T-helper 1 cell treated with Interleukin-12 subunit alpha and Interleukin-12 subunit beta and Interleukin-4 antibody, amounts not matched to agents 30 μg/mL and 1 μg/mL, for 36 hours (primary cell): ENCODE results near the gene CCZ1.
"Not testable (repeated sequence)": the region's sequence is repeated elsewhere in the genome, so short reads cannot be mapped to it uniquely, and the experiment has no call there.

Experiments used
- H3K27ac Mint-ChIP-seq: one replicate; pipeline ENCODE4 v1.8.0; 2021; ENCODE audit warnings: mild to moderate bottlenecking, mixed read lengths
- H3K27me3 Mint-ChIP-seq: one replicate; pipeline ENCODE4 v1.8.0; 2021; ENCODE audit warnings: low read depth, mixed read lengths
- H3K36me3 Mint-ChIP-seq: one replicate; pipeline ENCODE4 v1.8.0; 2021; ENCODE audit warnings: low read depth, mixed read lengths
- H3K4me1 Mint-ChIP-seq: one replicate; pipeline ENCODE4 v1.8.0; 2021; ENCODE audit warnings: low read depth, mixed read lengths
- H3K4me3 Mint-ChIP-seq: one replicate; pipeline ENCODE4 v1.8.0; 2021; ENCODE audit warnings: mild to moderate bottlenecking, moderate library complexity, mixed read lengths
- H3K9me3 Mint-ChIP-seq: one replicate; pipeline ENCODE4 v1.8.0; 2021; ENCODE audit warnings: mixed read lengths

The CCZ1 gene

DNA sequence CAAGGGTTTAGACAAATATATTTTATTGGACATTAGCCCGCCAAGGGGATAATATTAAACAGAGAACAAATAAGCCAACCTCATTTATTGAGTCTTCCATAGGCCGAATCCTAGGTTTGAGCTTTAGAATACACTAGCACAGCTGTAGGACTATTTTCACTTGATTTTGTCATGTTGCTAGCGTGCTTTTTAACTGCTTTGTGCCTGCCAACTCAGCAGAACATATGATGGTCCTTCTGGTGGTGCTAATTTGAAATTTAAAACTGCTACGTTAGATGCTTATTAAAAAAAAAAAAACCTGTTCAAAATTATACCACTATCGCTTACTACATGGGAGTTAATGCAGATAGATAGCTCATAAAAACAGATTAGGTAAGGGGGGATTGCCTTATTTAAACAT, 14.1 kb upstream of the CCZ1 start:
- H3K27ac Mint-ChIP-seq, H3K9me3 Mint-ChIP-seq, H3K4me3 Mint-ChIP-seq, H3K36me3 Mint-ChIP-seq, H3K4me1 Mint-ChIP-seq, H3K27me3 Mint-ChIP-seq: not testable (repeated sequence)

DNA sequence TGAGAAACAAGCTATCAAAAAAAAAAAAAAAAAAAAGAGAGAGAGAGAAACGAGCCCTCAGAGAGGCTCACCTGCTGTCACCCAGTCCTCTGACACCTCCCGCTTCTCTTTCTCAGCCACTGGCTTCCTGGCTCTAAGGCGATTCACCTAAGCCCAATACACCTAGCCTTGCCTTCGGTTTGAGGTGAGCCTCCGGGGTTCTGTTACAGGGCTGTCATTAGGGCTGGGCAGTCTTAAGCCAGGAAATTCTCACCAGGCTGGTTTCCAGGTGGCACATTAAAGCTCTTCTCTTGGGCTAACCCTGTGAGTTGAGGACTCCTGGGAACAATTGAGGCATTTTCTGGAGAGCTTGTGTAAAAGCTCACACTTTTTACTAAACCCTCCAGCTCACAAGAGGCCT, 10.5 kb upstream of the CCZ1 start:
- H3K36me3 Mint-ChIP-seq, H3K4me3 Mint-ChIP-seq, H3K27me3 Mint-ChIP-seq, H3K27ac Mint-ChIP-seq, H3K9me3 Mint-ChIP-seq, H3K4me1 Mint-ChIP-seq: not testable (repeated sequence)

GRCh38 chr7:5890244-5890643, 8.3 kb upstream of the CCZ1 start:
- H3K4me3 Mint-ChIP-seq, H3K4me1 Mint-ChIP-seq, H3K9me3 Mint-ChIP-seq, H3K27ac Mint-ChIP-seq, H3K36me3 Mint-ChIP-seq, H3K27me3 Mint-ChIP-seq: not testable (repeated sequence)

GRCh38 chr7:5892498-5892897, 6.0 kb upstream of the CCZ1 start:
- H3K4me3 Mint-ChIP-seq, result no peak overlapping the region
- H3K36me3 Mint-ChIP-seq, result no peaks in the 10 kb centered on the region
- no peaks in the 10 kb centered on the region for H3K27me3 Mint-ChIP-seq
- H3K27ac Mint-ChIP-seq, result no peak overlapping the region
- H3K9me3 Mint-ChIP-seq, result no peaks in the 10 kb centered on the region
- no peaks in the 10 kb centered on the region for H3K4me1 Mint-ChIP-seq

GRCh38 chr7:5897369-5897919, 1.1 kb upstream of the CCZ1 start:
- not testable (repeated sequence) for H3K27me3 Mint-ChIP-seq, H3K36me3 Mint-ChIP-seq, H3K4me1 Mint-ChIP-seq, H3K9me3 Mint-ChIP-seq
- Mint-ChIP-seq H3K4me3 (peak overlapping the region; percentile 48), H3K27ac (peak overlapping the region; percentile 63)

- H3K27me3 Mint-ChIP-seq, H3K27ac Mint-ChIP-seq, H3K4me1 Mint-ChIP-seq, H3K9me3 Mint-ChIP-seq, H3K4me3 Mint-ChIP-seq: not testable (repeated sequence)
- peaks cover 10% of the 10 kb centered on the region for H3K36me3 Mint-ChIP-seq
These were observed 4.5 kb downstream of the CCZ1 start for GRCh38 chr7:5903002-5903401.

GRCh38 chr7:5904726-5905125, 6.2 kb downstream of the CCZ1 start:
- H3K4me1 Mint-ChIP-seq, H3K9me3 Mint-ChIP-seq, H3K27ac Mint-ChIP-seq, H3K27me3 Mint-ChIP-seq, H3K4me3 Mint-ChIP-seq: not testable (repeated sequence)
- peaks cover 10% of the 10 kb centered on the region for H3K36me3 Mint-ChIP-seq

GRCh38 chr7:5908835-5909234, 10.3 kb downstream of the CCZ1 start:
- H3K4me3 Mint-ChIP-seq, H3K4me1 Mint-ChIP-seq, H3K9me3 Mint-ChIP-seq, H3K27ac Mint-ChIP-seq, H3K27me3 Mint-ChIP-seq: not testable (repeated sequence)
- H3K36me3 Mint-ChIP-seq, result peaks cover 10% of the 10 kb centered on the region

- not testable (repeated sequence) for H3K36me3 Mint-ChIP-seq, H3K9me3 Mint-ChIP-seq, H3K4me3 Mint-ChIP-seq, H3K4me1 Mint-ChIP-seq, H3K27ac Mint-ChIP-seq, H3K27me3 Mint-ChIP-seq
These were observed 18.0 kb downstream of the CCZ1 start for GRCh38 chr7:5916529-5916928.

DNA sequence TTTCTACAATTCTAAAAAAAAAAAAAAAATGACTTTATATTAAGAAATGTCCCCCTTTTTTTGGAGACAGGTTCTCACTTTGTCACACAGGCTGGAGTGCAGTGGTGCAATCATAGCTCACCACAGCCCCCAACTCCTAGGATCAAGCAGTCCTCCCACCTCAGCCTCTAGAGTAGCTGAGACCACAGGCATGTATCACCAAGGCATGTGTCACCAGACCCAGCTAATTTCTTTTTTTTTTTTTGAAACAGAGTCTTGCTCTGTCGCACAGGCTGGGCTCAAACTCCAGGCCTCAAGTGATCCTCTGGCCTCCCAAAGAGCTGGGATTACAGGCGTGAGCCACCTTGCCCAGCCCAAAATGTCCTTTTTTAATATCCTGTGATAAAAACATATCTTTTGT, 25.6 kb downstream of the CCZ1 start:
- not testable (repeated sequence) for H3K27me3 Mint-ChIP-seq, H3K27ac Mint-ChIP-seq, H3K4me1 Mint-ChIP-seq, H3K36me3 Mint-ChIP-seq, H3K9me3 Mint-ChIP-seq, H3K4me3 Mint-ChIP-seq

- not testable (repeated sequence) for H3K9me3 Mint-ChIP-seq, H3K4me3 Mint-ChIP-seq, H3K27me3 Mint-ChIP-seq, H3K27ac Mint-ChIP-seq, H3K36me3 Mint-ChIP-seq, H3K4me1 Mint-ChIP-seq
These were observed 26.1 kb downstream of the CCZ1 start for GRCh38 chr7:5924630-5925029.

DNA sequence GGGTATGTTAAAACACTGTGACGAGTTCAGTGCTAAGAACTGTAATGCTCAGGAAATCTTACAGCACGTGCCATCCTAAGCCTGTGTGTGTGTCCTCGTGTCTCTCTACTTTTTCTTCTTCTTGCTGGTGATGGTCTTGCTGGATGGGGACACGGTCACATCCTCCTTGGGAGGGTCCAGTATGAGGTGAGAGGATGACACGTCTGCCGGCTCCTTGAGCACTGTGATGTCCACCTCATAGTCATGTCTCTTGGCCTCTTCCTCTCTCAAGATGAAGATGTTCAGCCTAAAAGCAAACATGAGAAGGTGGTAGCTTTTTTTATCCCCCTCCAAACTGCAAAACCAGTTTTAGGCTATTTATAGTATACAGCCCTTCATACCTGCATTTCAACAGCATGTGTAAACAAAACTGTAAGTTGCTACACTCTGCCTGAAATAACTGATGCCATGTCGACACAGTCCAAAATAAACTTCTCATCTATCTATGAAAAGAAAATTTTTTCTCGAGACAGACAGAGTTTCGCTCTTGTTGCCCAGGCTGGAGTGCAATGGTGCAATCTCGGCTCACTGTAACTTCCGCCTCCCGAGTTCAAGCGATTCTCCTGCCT, 27.8 kb downstream of the CCZ1 start:
- not testable (repeated sequence) for H3K4me3 Mint-ChIP-seq, H3K36me3 Mint-ChIP-seq, H3K4me1 Mint-ChIP-seq, H3K27me3 Mint-ChIP-seq, H3K27ac Mint-ChIP-seq, H3K9me3 Mint-ChIP-seq

GRCh38 chr7:5930290-5930689, 31.8 kb downstream of the CCZ1 start:
- not testable (repeated sequence) for H3K9me3 Mint-ChIP-seq, H3K27me3 Mint-ChIP-seq, H3K36me3 Mint-ChIP-seq, H3K27ac Mint-ChIP-seq, H3K4me3 Mint-ChIP-seq, H3K4me1 Mint-ChIP-seq

DNA sequence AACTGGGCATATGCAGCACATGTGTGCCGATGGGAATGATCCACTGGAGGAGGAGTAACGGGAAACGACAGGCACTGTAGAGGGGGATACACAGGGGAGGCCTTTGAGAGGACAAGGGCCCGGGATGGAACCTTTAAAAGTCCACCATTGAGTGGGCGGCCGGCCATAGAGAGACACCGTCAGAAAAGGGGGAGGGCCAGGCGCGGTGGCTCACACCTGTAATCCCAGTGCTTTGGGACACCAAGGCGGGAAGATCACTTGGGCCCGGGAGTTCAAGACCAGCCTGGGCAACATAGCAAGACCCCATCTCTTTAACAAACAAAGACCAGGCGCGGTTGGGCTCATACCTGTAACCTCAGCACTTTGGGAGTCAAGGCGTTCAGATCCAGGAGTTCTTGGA, 32.7 kb downstream of the CCZ1 start:
- not testable (repeated sequence) for H3K27me3 Mint-ChIP-seq, H3K36me3 Mint-ChIP-seq, H3K9me3 Mint-ChIP-seq, H3K4me3 Mint-ChIP-seq, H3K4me1 Mint-ChIP-seq, H3K27ac Mint-ChIP-seq

DNA sequence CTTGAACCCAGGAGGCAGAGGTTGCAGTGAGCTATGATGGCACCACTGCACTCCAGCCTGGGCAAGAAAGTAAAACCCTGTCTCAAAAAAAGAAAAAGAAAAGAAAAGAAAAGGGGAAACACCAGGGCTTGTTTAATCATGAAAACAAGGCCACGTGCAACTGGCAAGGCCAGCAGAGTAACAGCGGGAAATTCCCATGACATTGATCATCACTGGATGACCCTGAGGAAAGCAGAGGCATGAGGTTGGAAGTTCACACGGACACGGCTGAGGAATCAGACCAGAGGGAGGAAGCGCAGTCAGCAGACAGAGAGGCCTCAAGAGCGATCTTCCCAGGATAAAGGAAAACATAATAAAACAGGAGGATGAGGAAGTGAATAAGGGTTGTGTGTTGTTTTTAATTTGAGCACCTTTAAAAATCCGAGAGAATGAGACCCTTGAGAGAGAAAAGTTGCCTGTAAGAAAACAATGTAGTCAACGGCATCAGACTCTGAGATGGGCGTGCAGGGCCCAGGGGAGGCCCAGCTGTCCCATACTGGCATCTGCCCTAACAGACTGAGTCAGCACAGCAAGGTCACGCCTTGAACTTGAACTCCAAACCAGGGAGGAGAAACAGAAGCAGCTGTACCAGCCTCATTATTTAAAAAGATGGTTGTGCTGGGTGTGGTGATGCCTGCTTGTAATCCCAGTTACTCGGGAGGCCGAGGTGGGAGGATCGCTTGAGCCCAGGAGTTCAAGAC, 33.5 kb downstream of the CCZ1 start:
- H3K36me3 Mint-ChIP-seq, H3K4me3 Mint-ChIP-seq, H3K27me3 Mint-ChIP-seq, H3K27ac Mint-ChIP-seq, H3K9me3 Mint-ChIP-seq, H3K4me1 Mint-ChIP-seq: not testable (repeated sequence)

GRCh38 chr7:5934945-5935450, 36.5 kb downstream of the CCZ1 start:
- H3K4me1 Mint-ChIP-seq, H3K36me3 Mint-ChIP-seq, H3K4me3 Mint-ChIP-seq, H3K9me3 Mint-ChIP-seq, H3K27me3 Mint-ChIP-seq, H3K27ac Mint-ChIP-seq: not testable (repeated sequence)
